Measurements from ENCODE around the gene SGK1.

The SGK1 gene

DNA sequence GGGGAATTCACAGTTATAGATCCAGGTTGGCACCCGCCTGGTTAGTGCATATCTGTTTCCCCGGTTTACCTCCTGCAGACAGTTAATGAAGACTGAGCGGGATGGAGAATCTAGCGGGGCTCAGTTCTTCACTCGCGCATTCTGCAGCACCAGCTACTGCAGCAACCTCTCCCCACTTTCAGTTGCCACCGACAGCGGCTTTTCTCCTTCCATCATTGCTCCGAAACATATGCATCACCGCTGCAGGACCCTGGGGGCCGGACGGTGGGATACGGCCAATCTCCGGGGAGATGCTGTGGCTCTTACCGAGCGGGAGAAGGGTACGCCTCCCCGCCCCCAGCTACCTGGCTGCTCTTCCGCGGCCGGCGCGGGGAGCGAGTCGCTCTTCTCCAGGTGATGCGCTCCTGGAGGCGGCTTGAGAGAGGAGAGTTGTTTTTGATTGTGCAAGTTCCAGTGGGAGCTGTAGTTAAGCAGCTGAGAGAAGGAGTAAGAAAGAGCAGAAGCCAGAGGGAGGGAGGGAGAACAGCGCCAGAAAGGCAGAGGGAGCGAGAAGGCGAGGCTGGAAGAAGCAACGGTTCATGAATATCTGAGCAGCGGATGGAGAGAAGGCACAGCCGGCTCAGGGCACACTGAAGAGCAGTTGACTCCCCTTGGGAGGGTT lies at the start of gene SGK1:
TSS of gene SGK1 (minus strand) at position 642 of the 661 bp plus-strand sequence. CDS start 652 bp downstream, outside the sequence.
- peak; percentile 17 for DNase-seq (ENCODE audit: low spot score)

GRCh38 chr6:134363323-134364039 lies 45.6 kb upstream of the SGK1 start:
- DNase-seq (ENCODE audit: low spot score): no peak

DNA sequence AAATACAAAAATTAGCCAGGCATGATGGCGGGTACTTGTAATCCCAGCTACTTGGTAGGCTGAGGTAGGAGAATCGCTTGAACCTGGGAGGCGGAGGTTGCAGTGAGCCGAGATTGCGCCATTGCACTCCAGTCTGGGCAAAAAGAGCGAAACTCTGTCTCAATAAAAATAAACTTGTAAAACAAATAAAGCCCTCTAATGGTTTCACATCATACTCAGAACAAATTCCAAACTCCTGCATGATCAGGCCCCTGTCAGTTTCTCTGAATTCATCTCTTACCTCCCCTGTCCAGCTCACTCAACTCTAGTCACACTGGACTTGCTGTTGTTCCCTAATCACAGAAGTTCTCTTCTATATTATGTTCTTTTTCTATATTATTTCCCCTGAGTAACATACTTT lies 43.1 kb upstream of the SGK1 start:
- DNase-seq (ENCODE audit: low spot score): no peak

GRCh38 chr6:134359302-134359701 lies 41.4 kb upstream of the SGK1 start:
- DNase-seq (ENCODE audit: low spot score): no peak

DNA sequence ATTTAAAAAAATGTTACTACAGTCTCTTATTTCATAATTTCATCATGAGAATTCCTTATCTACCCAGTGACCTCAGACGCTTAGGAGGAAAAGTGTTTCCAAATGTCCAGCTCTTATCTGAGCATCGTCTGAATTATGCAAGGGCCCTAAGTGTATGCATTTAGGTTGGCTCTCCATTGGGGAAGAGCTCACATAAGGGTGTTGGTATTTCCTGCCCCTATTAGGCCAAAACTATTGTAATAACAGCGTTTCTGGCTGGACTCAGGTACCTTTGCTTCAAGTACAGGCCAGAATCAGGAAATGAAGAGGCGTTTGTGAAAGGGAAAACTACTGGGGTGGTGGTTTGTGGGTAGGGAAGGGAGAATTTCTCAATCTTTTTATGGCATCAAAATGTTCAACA lies 40.4 kb upstream of the SGK1 start:
- DNase-seq (ENCODE audit: low spot score): no peak

DNA sequence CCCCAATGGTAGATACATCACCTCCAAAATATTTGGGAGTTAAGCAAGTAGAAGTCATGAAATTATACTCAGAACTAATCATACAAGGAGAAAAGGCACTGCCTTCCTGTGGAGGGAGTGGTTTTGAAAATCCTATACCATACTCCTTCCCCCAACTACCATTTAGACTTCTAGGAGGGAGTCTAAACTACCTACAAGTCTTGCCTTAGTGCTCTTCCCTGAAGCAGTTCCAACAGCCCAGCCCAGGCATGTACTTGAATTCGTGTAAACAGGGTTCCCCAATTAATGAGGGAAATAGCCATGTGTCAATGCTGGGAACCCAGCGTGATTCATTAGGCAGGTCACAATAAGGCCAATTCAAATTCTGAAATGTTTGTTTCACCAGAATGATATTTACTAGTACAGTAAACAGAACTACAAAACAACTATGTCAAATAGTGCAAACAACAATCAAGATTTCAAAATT lies 39.1 kb upstream of the SGK1 start:
- no peak for DNase-seq (ENCODE audit: low spot score)

GRCh38 chr6:134356405-134356804 lies 38.5 kb upstream of the SGK1 start:
- DNase-seq (ENCODE audit: low spot score): no peak

DNA sequence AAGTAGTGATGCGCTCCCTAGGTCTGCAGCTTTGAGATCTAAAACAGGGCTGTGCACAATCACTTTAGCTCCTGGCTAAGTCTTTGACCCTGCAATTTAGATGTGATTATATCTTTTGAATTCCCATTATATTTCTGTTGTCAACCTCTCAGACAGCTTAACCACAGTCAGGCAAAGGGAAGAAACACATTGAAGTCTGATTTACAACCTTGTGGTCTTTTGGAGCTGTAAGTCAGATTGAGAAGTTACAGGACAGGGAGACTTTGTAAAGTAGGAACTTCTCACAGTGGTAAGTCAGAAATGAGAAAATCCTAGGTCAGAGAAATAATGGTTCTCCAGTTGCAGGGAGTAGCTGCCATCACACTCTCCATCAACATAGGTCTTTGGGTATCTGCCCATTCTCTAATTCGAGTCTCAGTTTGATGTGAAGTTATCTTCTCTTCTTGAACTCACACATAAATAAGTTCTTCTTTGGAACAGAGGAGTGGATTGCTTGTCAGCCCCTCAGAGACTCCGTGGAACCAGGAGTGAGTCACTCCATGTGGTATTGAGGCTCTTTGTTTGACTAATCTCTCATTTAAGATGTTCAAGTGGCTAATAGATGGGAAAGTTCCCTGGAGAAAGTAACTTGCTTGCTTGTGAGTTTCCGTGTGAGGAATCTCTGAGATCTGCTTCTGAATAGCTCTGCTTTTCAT lies 35.0 kb upstream of the SGK1 start:
- no peak for DNase-seq (ENCODE audit: low spot score)

GRCh38 chr6:134351615-134352474 lies 33.9 kb upstream of the SGK1 start:
- DNase-seq (ENCODE audit: low spot score): no peak

GRCh38 chr6:134347885-134348805 lies 30.2 kb upstream of the SGK1 start:
- DNase-seq (ENCODE audit: low spot score): no peak

- no peak for DNase-seq (ENCODE audit: low spot score)
Observed at GRCh38 chr6:134346932-134347545, 29.1 kb upstream of the SGK1 start.

DNA sequence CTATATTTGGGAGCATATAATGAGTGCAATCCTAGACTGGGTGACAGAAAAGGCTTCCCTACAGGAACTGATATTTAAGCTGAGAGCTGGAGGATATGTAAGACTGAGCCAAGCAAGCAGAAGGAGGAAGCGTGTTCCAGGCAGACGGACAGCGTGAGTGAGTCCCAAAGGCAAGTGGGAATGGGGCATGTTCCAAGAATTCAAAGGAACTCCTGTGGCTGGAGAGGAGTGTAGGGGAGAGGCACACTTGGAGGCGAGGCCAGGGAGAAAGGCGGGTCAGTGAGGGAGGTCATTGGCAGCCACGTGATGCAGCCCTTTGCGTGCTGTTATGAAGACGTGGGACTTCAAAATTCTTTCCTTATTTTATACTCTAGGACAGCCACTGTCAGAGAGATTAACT lies 27.9 kb upstream of the SGK1 start:
- DNase-seq (ENCODE audit: low spot score): no peak

GRCh38 chr6:134343066-134343465 lies 25.2 kb upstream of the SGK1 start:
- DNase-seq (ENCODE audit: low spot score): no peak

DNA sequence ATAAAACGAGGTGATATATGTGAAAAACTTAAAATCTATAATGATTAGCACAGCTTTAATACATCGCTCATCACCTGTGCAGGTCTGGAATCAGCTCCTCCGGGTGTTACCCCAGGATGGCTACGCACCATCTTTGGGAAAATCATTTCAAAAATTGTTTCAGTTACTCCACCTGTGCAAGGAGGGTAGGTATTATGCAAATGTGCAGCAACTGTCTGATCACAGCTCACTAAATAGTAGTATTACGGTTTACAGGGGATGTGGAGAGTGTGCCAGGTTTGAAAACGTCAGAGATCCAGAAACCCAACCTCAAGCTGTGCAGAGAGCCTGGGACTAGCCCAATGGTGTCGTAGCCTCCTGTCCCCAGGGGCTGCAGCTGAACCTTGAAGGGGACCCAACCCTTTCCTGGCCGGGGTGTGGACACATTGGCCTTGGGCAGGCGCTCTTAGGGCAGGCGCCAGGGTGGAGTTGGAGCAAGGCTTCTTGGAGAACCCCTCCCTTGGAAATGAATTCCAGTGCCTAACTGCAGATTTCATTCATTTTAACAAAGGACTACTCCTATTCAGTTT lies 24.2 kb upstream of the SGK1 start:
- DNase-seq (ENCODE audit: low spot score): no peak

DNA sequence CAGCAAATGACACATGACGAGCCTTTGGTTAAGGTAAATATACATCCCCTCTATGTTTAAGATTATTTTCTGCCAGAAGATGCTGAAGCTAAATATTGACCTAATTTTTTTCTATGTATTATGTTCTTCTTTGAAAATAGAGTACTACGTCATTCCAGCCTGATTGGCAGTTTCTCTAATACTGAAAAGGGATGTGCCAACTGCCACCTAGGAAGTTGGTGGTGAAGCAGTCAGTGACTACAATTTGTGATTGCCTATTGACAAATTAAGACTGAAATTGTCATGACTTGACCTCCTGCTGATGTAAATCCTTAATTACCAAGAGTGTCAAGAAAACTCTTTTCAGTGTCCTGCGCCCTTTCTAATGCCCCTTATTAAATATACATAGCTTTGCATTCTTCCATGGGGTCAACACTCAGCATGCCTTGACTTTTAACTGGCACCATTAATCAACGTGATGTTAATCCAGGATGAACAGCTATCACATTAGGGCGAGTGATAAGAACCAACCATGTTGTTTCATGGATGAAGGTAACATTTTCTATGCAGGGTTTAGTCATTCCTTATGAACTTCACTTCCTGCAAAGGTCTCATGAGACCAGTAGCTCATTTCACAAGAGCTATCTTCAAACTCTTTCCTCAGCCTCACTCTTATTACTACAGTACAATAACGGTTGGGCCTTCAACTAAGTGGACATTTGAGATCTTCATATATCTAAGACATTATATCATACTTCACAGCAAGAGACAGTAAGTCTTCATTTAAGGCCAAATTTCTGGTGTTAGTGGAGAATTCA lies 22.5 kb upstream of the SGK1 start:
- DNase-seq (ENCODE audit: low spot score): no peak

GRCh38 chr6:134339216-134339615 lies 21.3 kb upstream of the SGK1 start:
- no peak for DNase-seq (ENCODE audit: low spot score)

DNA sequence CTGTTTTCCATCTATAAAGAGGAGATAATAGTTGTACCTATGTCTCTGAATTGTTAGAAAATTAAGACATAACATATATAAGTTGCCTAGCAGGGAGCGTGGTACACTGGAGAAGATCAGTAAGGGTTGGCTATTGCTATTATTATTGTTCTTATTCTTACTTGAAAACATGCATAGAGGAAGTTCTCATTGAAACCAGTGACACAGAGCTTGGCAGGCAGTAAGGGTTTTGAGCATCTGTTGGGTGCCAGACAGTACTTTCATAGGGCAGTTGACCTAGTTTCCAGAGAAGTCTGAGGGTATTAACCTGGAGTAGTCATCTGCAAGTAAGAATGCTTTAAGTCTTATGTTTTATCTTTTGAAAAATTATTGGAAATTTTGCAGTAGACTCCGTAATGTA lies 13.3 kb upstream of the SGK1 start:
- DNase-seq (ENCODE audit: low spot score): no peak

DNA sequence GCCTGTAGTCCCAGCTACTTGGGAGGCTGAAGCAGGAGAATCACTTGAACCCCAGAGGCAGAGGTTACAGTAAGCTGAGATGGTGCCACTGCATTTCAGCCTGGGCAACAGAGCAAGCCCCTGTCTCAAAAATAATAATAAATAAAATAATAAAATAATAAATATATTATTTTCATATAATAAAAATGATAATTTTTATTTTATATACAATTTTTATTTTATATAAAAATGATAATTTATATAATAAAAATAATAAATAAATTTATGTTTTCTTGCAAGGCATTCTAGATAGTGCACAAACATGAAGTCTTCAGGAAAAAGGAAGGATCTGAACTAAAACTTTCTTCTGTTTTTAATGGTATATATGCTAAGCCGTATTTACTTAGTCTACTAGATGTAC lies 12.6 kb upstream of the SGK1 start:
- no peak for DNase-seq (ENCODE audit: low spot score)

DNA sequence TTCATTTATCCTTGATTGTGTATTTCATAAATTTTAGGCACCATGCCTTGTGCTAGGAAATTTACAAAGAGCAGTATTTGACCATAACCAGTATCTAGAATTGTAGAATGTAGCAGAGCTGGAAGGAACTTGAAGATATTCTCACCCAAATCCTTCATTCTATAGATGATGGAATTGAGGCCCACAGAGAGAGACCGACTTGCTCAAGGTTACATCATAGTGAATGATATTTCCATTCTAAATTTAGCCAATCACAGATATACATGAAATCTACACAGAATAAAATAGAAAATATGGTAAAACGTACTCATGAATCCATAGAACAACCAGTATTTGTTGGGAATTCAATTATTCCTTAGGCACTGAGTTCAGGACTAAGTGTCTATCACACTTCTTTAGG lies 10.9 kb upstream of the SGK1 start:
- no peak for DNase-seq (ENCODE audit: low spot score)
